Cardiac muscle cell (in vitro differentiated cells and primary cell): Measurements from ENCODE around the gene RAMP3. TPM values are rescaled to one million over a fixed set of nuclear protein-coding genes. Genes with fewer than 3 reads are reported as not detected.

Experiments
- DNase-seq, 2 donors: peaks; one replicate each; pipeline versions ENCODE4 v3.0.0 to v3.0.0-alpha.2; 2010 to 2017; ENCODE audit warnings: low read depth in 1 of 2, low spot score in 1 of 2
- H3K27ac ChIP-seq: fragments of 200-600 bp; sonication (generic); 2 replicates; pipeline ENCODE4 v1.5.1; 2016
- H3K27me3 ChIP-seq: fragments of 200-600 bp; sonication (generic); 2 replicates; pipeline ENCODE4 v1.6.0; 2016; ENCODE audit warnings: control low read depth
- H3K36me3 ChIP-seq: fragments of 200-600 bp; sonication (generic); 2 replicates; pipeline ENCODE4 v1.5.1; 2016; ENCODE audit warnings: control low read depth
- H3K4me1 ChIP-seq: fragments of 200-600 bp; sonication (generic); 2 replicates; pipeline ENCODE4 v1.8.1; 2017; ENCODE audit warnings: low read depth, mild to moderate bottlenecking, mixed run types
- H3K4me3 ChIP-seq: fragments of 200-600 bp; sonication (generic); 2 replicates; pipeline ENCODE4 v1.5.1; 2016; ENCODE audit warnings: mild to moderate bottlenecking
- H3K9me3 ChIP-seq: fragments of 200-600 bp; sonication (generic); 2 replicates; pipeline ENCODE4 v1.5.1; 2017; ENCODE audit warnings: low read depth, mild to moderate bottlenecking, control low read depth
- CTCF ChIP-seq: IDR thresholded peaks from 2 replicates; pipeline ENCODE4 v1.5.1; 2012; ENCODE audit warnings: low read depth, mild to moderate bottlenecking, low read length
- polyA plus RNA-seq: library from polyadenylated mRNA; unstranded; fragments of >200 nt; fragmentation: Nextera tagmentation; extraction: Ambion mirVana; gene quantifications from 2 replicates; pipeline ENCODE4 v1.2.1, GENCODE V29; 2016
- total RNA-seq: library from RNA; depleted of rRNA; stranded (reverse); fragments of >200 nt; gene quantifications from 2 replicates; pipeline ENCODE4 v1.2.3, GENCODE V29; 2016

The RAMP3 gene
- total and polyA plus RNA-seq, 2 experiments from 2014 or later, result not detected

- Histone ChIP-seq H3K36me3 (no peaks in the 10 kb centered on the region), H3K27ac (no peak overlapping the region), H3K4me1 (no peaks in the 10 kb centered on the region), H3K9me3 (no peaks in the 10 kb centered on the region), H3K27me3 (no peaks in the 10 kb centered on the region), H3K4me3 (no peak overlapping the region)
- DNase-seq, result no peak
- no peak for TF ChIP-seq CTCF
These were observed 28.3 kb upstream of the RAMP3 start for GRCh38 chr7:45129181-45129800.

GRCh38 chr7:45129906-45130305, 27.7 kb upstream of the RAMP3 start:
- Histone ChIP-seq H3K4me1 (no peaks in the 10 kb centered on the region), H3K27me3 (no peaks in the 10 kb centered on the region), H3K9me3 (no peaks in the 10 kb centered on the region), H3K27ac (no peak overlapping the region), H3K36me3 (no peaks in the 10 kb centered on the region), H3K4me3 (no peak overlapping the region)
- DNase-seq, result no peak
- no peak for TF ChIP-seq CTCF

GRCh38 chr7:45130910-45131309, 26.7 kb upstream of the RAMP3 start:
- Histone ChIP-seq H3K9me3 (no peaks in the 10 kb centered on the region), H3K27me3 (no peaks in the 10 kb centered on the region), H3K36me3 (no peaks in the 10 kb centered on the region), H3K4me1 (no peaks in the 10 kb centered on the region), H3K27ac (no peak overlapping the region), H3K4me3 (no peak overlapping the region)
- no peak for TF ChIP-seq CTCF
- DNase-seq, result no peak

- Histone ChIP-seq H3K9me3 (no peaks in the 10 kb centered on the region), H3K27me3 (no peaks in the 10 kb centered on the region), H3K36me3 (no peaks in the 10 kb centered on the region), H3K4me3 (no peak overlapping the region), H3K27ac (no peak overlapping the region), H3K4me1 (no peaks in the 10 kb centered on the region)
- no peak for DNase-seq
- no peak for TF ChIP-seq CTCF
These were observed 25.7 kb upstream of the RAMP3 start for GRCh38 chr7:45131891-45132290.

GRCh38 chr7:45132708-45133320, 24.8 kb upstream of the RAMP3 start:
- Histone ChIP-seq H3K27me3 (no peaks in the 10 kb centered on the region), H3K9me3 (no peaks in the 10 kb centered on the region), H3K36me3 (no peaks in the 10 kb centered on the region), H3K27ac (no peak overlapping the region), H3K4me1 (no peaks in the 10 kb centered on the region), H3K4me3 (no peak overlapping the region)
- no peak for TF ChIP-seq CTCF
- no peak for DNase-seq
